ENCODE results near the gene SNRNP27.

DNA sequence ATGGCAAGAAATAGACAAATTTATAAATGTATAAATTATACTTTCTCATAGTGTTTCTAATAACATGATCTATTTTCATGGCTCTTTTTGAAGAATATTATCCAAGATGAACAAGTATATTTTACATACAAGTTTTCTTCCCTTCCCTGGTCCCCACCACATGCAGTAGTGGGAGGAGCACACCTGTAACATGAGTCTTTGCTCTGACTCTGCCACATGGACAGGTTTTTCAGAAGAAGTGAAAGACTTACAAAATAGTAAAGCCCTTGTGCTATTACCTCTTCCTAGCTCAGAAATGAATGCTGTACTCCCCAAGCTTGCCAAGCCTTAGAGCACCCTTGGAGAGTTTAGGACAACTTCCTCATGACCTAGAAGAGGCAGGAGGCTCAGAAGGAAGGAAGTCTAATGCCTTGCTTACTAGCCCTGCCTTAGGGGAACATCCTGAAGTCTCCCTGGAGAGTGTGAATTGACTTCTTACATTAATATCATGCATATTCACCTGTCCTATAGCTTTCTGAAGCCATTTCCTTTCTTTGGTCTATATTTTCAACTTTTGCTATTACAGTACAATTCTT lies 39.6 kb downstream of the SNRNP27 start:
- TF ChIP-seq YY1 (IDR thresholded peaks at IDR 0.05; ENCODE audit: insufficient read depth, insufficient read length) (no peak), SUZ12 (IDR thresholded peaks at IDR 0.05; ENCODE audit: extremely low read depth, insufficient read depth, insufficient read length) (no peak), ZNF274 (IDR thresholded peaks at IDR 0.05; ENCODE audit: low read depth, low read length) (no peak)
